Ishikawa (cell line): Measurements from ENCODE around the gene WNT5B.

ENCODE experiments used
- REST ChIP-seq: IDR thresholded peaks from 2 replicates; pipeline ENCODE4 v1.6.1; 2012; ENCODE audit warnings: low read depth, mild to moderate bottlenecking
- YY1 ChIP-seq: IDR thresholded peaks from 2 replicates; pipeline ENCODE4 v1.6.1; 2012; ENCODE audit warnings: low read depth

GRCh38 chr12:1681493-1681807 is 52.4 kb downstream of the WNT5B start:
- no peak for TF ChIP-seq YY1
- no peak for TF ChIP-seq REST
